Middle frontal gyrus (tissue), 1 donor: ENCODE results near the gene KDM5B.
"Not testable (repeated sequence)": the region's sequence is repeated elsewhere in the genome, so short reads cannot be mapped to it uniquely, and the experiment has no call there.

Experiments used
- DNase-seq: peaks from one replicate; pipeline ENCODE4 v3.0.0-alpha.2; 2015; ENCODE audit warnings: low spot score; ENCODE audit errors: extremely low spot score

KDM5B gene

DNA sequence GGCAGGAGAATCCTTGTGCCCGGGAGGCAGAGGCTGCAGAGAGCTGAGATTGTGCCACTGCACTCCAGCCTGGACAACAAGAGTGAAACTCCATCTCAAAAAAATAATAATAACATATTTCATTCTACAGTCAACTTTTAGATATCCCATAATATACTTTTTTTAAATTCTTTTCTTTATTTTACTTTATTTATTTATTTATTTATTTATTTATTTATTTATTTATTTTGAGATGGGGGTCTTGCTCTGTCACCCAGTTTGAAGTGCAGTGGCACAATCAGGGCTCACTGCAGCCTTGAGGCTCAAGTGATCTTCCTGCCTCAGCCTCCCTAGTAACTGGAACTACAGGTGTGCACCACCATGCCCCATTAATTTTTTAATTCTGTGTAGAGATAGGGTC is 94.0 kb downstream of the KDM5B start:
- not testable (repeated sequence) for DNase-seq

DNA sequence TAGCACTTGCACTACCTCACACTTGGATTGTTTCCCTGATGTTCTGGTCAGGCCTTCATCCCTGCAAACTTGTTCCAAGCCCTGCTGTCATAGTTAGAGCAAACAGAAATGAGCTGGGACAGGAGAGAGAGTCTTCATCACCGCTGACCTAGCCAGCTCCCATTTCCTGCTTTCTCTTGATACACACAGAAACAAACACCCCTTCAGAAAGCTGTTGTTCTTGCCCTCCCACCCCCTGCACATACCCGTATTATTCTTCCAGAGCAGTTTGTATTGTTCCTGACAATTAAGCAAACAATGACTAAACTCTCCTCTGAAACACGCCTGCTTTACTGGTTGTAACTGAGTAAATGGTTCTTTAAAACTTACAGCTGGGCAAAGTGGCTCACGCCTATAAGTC is 95.1 kb downstream of the KDM5B start:
- DNase-seq = no peak

DNA sequence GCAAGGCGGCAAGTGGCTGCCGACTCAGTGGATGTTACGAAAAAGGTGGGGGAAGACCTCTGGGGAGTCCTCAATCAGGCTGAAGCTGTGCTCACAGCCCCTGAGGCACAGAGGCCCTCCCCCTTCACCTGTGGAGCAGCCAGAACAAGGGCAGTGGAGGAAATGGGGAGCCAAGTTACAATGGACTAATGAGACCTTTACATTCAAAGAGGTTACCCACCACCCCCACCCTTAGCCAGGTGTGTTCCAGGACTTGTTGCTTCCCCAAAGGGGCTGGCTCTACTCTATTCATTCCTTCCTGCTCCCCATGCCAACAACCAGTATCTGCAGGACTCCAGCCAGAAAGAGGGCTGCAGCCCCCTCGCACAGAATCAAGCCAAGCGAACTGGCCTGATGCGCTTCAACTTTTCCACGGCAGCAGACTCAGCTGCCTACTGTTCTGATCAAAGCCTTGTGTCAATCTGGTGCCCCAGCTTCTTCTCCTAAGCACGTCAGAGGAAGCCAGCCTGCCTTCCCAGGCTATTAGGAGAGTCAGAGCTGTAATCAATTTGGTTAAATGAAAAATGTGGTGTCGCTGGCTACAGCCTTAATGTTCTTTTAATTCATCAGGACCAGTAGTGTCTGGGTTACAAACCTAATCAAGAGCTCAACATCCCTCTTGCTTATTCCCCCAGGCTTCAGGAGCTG is 96.1 kb downstream of the KDM5B start:
- no peak for DNase-seq

DNA sequence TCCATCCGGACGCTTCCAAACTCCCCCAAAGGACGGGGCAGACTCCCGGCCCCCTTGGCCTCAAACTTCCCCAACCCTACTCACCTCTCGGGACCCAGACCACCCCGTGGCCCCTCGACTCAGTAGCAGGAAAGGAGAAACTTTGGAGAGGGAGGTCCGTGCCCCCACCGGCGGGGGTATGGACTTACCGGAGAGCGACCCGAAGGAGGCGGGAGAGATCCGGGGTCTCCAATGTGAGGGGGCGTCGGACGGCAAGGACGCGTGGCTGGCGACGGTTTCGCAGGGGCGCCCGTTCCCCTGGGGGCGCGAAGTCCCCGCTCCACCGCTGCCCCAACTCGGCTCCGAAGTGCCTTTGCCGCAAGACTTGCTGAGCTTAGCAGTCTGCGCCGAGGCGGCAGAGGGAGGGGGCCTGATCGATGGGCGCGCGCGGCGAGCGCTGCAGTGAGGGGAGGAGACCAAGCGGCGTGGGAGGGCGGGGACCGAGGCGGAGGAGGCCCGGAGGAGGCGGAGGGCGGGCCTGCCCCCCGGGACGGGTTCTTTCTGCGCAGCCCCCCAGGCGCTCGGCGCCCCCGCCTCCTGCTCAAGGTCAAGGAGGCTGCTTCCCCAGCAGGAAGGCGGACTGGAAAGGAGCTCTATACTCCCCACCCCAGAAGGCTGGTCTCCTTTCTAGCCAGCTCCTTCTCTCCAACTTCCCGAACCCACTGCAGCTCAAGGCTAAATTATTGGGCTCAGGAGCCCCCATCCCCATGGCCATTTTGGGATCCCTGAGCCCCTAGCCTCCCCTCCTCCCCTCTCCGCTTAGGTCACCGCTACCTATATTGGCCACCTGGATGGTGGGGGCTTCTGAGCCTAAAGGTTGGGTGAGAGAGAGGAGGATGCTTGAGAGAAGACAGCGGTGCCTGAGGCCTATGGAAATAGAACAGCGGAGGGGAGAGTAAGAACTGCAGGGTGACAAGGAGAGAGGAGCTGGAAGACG is 97.9 kb downstream of the KDM5B start, which contains the start of gene SYT2:
TSS of gene SYT2 (minus strand) at position 385 of the 976 bp plus-strand sequence. CDS start 104,682 bp downstream, outside the sequence.
- no peak for DNase-seq

DNA sequence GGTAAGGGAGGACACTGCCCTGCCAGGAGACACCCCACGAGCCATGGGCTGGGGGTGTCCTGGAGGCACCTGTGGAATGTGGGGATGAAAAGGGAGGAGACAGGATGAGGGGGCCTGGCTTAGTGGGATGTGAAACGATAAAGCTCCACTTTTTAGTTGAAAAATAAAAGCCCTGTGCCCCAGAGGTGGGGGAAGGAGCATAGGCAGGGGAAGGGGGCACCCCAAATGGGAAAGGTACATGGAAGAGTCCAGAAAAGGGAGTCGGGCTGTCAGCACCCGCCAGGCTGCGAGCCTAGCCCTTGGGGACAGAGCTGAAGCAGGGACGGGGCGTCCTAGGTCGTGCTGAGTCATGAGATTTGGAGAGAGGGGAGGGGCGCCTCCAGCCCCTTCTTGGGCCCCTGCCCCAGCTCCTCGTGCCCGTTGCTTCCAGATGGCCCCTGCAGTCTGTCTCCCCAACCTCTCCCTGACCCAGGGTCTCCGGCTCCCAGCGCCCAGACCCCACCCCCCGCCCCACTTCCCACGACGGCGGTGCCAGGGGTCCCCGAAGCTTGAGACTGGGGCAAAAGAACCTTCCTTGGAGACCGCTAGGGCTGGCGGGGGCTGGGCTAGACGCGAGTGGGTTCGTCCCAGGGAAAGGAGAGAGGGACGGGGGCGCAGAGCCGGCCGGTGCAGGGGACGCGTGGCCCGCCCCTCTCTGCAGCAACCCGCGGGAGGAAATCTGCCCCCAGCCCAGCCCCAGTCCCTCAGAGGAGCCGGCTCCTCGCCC is 98.8 kb downstream of the KDM5B start:
- no peak for DNase-seq

DNA sequence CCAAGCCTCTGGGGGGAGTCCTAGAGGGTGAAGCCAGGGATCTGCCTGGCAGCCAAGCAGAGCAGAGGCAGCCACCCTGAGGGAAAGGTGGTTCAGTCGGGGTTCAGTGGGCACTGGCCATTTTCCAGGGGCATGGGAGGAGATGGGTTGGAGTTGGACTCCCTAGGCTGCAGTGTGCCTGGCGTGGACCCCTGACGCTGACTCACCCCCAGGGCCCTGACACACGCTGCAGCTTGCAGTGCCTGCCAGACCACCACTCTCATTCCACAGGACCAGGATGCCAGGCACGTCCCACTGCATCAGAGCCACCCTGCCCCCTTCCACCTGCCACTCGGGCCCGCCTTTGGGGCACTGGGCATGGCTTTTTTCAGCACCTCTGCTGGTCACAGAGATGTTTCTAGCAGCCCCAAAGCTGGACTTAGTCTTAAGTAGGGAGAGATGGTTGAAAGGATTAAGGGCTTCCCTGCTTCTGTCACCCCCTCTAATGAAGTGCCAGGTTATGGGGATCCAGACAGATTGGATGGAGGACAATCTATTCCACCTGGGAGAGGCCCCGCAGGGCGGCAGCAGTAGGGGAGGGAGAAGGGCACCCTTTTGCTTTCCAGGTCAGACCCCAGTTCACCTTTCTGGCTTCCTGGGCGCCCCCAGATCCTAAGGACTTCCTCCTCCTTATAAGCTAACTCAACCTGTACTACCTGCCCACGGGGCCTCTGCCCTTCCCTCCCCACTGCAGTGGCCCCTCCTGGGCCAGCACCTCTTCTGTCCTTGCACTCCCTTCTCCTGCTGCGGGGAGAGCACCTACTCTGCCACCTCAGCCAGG is 99.6 kb downstream of the KDM5B start:
- no peak for DNase-seq

DNA sequence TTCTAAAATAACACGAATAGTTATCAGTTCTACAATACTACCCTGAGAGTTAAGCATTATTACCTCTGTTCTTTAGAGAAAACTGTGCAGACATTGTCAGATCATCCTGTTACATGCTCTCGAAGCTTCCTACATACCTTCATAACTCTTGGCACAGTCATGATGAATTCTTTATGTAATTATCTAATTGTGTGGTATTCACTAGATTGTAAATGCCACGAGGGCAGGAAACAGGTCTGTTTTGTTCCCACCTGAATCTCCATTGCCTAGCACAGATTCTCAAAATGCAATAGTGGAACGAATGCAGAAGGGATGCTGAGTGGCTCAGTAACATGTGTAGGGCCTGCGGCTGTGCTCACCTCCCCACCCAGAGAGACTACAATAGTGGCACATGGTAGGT is 101.4 kb downstream of the KDM5B start:
- no peak for DNase-seq

DNA sequence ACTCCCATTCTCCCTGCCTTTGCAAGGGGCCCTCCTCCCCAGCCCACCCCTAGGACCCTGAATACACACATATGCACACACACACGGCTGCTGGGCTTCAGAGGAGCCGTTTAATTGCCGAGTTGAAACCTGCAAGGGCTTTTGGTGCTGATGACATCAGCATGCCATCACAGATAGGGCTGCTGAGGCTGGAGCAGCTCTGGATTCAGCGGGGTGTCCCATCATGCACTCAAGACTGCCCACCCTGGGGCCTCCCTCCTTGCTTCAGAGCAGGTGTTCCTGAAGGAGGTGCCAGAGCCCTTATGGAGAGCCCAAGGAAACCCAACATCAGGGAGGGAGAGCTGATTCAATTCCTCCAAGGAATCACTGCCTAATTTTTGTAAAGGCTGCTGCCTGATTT is 103.6 kb downstream of the KDM5B start:
- DNase-seq = no peak

DNA sequence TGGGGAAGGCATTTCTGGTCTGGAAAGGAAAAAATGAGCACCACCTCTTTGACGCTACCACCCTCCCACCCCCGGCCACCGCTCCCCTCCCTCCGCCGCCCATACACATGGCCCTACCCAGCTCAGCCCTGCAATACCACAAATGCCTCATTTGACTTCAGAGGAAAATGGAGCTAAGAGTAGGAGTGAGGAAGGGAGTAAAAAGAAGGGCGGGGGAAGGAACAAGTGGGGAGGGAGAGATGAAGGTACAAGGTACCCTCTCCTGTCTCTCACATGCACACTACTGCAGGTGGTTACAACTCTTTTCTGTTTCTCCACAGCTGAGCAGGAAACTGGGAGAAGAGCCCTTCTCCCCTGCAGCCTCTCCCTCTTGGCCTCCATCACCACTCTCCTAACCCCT is 105.0 kb downstream of the KDM5B start:
- no peak for DNase-seq

DNA sequence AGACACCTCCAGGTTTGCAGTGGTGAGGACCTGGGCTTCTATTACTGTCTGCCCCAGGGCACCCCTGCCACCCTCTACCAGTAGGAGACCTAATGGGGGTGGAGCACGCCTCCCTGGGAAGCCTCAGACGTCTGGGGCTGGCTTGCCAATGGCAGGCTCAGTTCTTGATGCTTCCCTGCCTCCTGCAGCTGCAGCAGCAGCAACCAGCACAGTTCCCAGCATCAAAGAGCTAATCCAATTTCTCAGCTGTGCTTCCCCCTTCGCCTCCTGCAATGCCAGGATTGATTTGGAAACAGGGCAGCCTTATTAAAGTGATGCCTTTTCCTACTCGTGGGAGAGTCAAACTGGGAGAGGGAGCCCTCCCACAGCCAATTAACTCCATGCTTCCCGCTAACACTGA is 106.1 kb downstream of the KDM5B start:
- DNase-seq = no peak

DNA sequence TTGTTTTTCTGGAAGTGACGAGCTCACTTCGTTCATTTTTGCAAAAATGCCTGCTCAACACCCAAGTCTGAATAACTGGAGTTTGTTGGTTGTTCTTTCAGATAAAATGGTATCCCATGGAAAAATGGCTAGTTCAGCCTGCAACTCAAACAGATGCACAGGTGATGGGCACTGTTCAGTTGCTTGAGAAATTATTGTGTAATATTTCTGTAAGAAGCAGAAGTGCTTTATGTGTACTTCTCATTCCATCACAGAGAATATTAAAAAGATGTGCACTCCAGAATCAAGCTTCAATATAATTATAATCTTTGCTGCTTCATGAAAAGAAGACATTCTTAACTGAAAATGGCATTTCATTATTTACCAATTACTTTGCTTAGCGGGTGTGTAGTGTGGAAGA is 107.0 kb downstream of the KDM5B start:
- no peak for DNase-seq

DNA sequence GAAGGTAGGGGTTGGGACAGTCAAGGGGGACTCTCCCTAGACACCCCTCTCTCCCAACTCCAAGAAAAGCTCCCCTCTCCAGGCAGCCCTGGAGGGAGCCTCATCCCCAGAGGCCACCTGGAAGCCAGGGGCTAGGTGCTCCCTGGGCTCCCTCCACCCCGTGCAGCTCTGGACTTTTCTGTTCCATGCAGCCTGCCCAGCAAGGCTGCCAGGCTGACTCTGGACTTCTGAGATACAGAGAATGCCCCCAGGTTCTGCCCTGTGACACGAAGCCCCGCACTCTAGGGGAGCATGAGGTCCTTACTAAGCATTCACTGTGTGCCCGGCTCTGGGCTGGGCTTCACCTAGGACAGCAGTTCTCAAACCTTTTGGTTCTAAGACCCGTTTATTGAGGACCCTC is 108.2 kb downstream of the KDM5B start:
- no peak for DNase-seq

DNA sequence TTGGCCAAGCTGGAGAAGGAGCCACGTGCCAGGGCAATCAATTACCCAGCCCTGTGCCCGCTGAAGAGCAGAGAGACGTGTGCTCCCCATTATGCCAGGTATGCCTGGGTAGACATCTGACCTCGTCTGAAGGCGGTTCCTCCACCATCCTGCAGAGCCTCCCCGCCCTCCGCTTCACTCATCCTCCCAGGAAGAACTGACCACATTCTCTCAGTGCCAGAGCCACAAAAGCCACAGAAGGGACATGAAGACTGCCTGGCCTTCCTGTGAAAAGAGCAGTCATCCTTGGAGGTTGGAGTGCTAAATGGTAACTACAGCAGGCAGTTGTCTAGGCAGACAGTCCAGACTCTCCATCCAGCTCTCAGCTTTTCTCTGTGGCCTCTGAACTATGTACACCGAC is 109.9 kb downstream of the KDM5B start:
- DNase-seq = no peak

DNA sequence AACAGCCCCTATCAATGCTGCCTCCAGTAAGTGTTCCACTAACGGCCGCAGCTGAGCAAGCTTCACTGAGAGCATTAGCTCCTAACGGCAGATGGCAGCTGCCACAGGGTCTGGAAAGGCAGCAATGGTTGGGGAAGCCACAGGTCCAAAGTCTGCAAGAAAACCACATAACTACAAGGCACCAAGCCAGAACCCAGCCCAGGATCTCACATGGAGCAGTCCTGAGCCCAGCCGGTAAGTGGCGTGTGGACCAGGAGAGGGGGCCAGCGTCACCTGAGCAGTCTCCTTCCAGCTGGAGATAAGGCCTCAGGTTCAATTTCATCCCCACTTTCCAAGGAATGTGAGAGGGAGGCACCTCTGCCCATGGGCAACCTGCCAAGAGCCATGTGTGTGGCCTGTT is 111.2 kb downstream of the KDM5B start:
- no peak for DNase-seq

DNA sequence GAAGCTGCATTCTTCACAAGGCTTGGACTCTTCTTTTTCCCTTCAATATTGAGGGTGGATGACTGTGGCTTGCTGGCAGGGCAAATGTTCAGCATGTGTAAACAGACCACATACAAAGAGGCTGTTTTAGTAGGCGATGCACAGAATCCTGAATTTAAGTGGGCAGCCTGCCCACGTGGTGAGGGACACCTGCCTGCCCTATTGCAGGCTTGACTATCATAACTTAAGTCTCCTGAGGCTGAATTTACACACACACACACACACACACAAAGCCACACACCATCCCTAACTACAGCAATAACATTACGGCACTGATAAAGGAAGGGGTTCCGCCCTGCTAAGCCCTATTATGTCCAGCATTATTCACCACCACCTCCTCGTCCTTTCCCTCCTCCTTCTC is 113.9 kb downstream of the KDM5B start:
- DNase-seq = no peak

DNA sequence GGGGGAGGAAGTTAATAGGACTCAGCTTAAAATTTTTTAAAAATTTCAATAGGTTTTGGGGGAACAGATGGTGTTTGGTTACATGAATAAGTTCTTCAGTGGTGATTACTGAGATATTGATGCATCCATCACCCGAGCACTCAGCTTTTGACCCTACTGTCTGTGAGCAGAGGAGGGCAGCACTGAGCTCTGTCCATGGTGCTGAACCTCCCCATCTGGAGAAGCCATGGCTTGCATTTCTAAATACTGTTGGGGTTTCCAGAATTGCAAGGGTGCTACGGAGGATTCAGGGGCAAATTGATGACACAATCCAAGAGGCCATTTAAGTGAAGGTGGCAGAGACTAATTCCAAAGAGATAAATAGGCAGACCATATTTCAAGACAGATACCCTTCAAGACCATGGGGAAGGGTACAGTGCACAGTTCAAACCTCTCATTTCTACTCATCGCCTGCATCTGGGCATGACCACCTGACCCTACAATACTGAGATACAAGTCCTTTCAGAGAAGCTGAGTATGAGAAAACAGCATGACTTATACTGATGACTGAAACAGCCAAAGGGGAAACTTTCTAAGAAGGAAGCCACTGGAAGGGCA is 115.2 kb downstream of the KDM5B start:
- no peak for DNase-seq

DNA sequence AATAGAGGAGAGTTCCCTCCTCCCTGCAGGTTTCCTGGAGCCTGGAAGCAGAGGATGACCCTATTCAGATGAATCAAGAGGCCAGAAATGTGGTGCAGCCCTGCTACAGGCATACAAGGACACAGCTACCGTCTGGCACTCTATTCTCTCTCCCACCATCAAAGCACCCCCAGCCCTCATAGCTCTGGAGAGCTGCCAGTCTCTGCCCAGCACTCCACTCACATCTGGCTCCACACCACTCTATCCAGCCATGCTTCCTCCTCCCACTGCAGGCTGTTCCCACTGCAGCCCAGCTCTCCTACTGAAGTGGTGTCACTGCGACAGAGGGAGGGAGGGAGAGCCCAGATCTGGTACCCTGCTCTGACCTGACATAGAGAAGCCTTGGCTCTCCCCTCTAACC is 116.4 kb downstream of the KDM5B start:
- no peak for DNase-seq

DNA sequence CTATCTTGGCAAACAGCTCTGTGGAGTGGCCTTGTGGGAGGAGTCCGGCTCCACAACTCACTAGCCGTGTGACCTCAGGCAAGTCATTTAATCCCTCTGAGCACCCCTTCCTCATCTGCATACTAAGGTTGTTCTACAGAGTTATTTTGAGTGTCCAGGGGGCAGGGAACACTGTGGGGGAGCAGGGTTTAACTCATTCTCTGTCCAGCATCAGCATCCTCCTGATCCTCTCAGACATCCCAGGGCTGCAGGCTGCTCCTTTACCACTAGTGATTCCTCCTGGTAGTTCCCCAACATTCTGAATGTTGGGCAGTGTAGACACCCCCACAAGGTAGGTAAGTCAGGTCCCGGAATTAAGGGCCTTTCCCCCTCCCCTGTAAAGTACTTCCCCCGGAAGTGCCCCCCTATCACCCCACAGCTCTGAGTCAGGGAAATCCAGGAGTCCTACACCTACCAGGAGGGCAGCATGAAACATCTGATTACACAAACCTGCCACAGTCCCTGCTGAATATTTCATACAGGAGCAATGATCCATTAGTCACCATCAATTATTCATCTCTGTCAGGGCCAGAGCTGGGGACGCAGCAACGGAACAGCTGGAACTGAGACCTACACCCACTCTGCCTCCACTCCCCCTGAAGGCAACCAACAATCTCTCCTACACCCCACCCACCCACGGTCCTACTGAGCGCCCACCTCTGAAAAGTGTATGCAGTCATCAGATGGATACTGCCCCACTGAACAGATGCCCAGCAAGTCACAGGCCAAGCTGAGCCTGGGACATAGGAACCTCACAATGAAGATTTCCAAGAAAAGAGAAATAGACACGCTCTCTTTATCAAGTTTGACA is 118.5 kb downstream of the KDM5B start:
- no peak for DNase-seq

DNA sequence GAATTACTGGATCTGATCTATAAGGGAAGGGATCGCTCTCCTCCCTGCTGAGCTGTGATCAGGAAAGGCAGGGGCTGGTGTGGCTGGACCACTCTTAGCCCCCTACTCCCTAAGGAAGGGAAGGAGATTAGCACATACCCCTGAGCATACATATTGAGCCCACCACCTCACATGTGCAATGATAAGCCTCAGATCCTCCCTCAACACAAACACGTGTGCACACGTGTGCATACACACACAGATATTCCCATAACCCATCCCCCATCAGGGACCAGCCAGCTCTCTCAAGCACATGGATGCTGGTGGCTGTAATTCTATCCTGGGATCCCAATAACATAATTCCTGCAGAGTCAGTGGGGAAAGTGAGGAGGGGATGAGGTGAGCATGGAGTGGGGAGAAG is 119.1 kb downstream of the KDM5B start:
- no peak for DNase-seq

DNA sequence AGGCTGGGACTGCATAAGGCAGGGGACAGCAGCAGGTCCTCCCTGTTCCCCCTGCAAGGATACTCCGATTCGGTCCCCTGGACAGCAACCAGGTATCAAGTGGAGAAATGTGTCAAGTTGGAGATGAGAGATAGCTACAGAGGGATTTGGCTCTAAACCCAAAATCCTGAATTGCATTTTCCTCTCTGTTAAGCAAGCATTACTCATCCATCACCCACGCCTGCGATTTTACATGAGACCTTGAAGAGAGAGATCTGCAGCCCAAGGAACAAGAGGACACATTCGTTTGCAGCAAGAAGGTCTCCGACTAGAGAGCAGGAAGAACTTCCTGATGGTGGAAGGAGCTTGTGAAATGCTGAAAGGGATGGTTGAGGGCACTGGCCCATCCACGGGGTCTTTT is 119.8 kb downstream of the KDM5B start:
- DNase-seq = peak; percentile 28
